Stimulated activated CD4-positive, alpha-beta T cell treated with anti-CD3 and anti-CD28 coated beads, TNF-alpha, amount 100 ng/mL, for 1 hour (primary cell): ENCODE results near the gene SMC5.
A peak's percentile ranks its signal among the peaks of the same experiment; 100 is the strongest.
"Not testable (repeated sequence)": the region's sequence is repeated elsewhere in the genome, so short reads cannot be mapped to it uniquely, and the experiment has no call there.

ENCODE experiments used
- DNase-seq, 3 donors: peaks; one replicate each; pipeline ENCODE4 v3.0.0-alpha.2; 2020; ENCODE audit warnings: low read depth in 3 of 3, low spot score in 1 of 3

Gene SMC5

DNA sequence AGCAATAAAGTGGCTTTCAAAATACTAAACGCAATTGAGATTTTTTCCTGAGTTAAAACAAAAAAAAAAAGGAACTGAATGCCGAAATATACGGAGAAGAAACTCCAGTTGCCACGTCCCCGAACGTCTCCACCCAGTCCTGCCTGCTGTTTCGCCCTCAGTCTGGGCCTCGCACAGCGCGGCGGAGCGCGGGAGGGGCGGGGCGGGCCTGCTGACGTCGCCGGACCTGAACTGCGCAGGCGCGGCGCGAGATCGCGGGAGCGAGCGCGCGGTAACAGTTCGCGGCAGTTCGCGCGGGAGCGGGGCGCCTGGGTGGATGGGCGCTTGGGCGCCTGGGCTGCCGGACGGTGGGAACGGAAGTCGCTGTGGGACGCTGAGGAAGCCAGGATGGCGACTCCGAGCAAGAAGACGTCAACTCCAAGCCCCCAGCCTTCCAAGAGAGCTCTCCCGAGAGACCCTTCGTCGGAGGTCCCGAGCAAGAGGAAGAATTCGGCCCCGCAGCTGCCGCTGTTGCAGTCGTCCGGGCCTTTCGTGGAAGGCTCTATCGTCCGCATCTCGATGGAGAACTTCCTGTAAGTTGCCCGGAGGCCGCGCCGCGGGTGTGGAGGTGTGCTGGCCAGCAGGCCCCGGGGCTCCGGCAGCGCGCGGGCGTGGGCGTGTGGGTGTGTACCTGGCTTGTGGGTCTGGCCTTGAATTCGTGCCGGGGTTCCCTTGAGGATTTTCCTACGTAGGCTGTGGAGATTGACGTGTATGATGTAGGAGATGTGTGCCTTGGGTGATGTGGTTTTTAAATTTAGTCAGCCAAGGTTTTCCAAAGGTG lies at the start of gene SMC5:
TSS of gene SMC5 (plus strand) at position 287 of the 820 bp plus-strand sequence. CDS start at position 388, 101 bp downstream.
- peak; percentile 62 to 85 (median 82) for DNase-seq

DNA sequence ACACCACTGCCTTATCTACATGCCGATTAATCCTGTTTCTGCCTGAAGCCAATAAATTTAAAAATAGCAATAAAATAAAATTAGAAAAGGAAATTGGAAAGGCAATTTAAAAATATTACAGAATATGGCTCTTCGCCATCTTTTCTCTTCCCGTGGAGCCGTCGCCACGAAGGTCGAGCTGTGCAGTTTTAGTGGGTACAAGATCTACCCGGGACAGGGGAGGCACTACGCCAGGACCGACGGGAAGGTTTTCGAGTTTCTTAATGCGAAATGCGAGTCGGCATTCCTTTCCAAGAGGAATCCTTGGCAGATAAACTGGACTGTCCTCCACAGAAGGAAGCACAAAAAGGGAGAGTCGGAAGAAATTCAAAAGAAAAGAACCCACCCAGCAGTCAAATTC lies 41.7 kb upstream of the SMC5 start:
- DNase-seq = no peak

DNA sequence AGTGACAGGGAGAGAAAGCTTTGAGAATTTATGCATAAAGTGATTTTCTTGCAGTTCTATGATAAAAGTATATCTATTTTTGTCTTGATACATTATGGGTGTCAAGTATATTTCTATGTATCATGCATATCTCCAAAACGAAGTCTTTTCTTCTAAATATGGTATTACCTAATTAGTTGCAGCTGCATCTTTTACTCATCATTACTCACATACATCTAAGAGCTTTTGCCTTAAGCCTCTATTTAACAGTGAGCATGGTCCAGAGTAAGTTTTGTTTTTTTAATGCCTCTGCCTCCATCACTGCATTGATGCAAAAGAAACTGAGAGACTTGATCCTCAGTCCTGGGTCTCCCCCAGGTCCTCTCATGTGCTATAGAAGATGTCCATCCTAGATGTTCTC lies 40.0 kb upstream of the SMC5 start:
- no peak for DNase-seq

DNA sequence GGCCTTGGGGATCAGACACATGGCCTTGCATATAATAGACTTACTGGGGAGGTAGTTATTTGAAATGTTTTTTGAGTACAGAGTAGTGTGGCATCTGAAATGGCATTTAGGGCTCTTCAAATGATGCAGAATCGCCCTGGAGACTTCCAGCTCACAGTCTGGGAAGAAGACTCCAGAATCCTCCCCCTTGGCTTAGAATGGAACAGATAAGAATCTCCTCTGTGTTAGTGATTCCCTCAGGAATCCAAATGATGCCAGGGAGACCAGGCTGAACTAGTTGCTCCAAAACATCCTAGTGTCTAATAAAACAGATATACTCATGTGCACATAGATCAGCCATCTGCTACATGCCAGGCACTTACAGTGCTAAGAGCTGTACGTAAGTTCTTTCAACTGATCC lies 38.6 kb upstream of the SMC5 start:
- DNase-seq = no peak

DNA sequence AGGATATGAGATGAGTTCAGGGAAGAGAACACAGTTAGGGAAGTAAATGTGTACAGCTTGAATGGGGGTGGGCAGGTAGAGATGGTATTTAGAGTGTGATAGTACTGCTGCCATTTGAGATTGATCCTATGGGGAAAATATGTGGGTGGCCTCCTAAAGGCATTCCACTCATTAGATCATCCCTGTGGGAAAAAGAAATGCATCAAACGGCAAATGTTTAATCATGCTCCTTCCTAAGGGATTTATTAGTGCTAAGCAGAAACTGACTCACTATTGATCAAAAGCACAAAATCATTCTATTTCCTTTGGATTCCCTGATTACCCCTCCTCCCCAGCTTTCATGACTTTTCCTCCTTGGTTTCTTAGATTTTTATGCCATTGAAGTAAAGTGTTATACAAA lies 36.4 kb upstream of the SMC5 start:
- DNase-seq = no peak

DNA sequence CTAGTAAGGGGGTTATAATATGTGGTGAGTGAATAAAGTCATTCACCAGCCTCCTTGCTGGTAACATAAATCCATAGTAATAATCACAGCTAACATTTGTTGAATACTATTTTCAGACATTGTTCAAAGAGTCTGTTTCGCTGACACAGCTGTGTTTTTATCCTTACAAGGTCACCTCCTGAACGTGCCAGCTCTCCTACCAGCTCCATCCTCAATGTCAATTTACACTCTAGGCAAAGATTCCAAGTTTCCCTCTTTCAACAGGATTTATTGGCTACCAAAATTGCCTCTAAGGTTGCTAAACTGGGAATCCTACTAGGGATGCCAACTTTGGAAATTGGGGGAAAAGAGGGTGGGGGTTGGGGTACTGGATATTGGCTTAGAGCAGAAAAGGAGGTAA lies 30.7 kb upstream of the SMC5 start:
- no peak for DNase-seq

DNA sequence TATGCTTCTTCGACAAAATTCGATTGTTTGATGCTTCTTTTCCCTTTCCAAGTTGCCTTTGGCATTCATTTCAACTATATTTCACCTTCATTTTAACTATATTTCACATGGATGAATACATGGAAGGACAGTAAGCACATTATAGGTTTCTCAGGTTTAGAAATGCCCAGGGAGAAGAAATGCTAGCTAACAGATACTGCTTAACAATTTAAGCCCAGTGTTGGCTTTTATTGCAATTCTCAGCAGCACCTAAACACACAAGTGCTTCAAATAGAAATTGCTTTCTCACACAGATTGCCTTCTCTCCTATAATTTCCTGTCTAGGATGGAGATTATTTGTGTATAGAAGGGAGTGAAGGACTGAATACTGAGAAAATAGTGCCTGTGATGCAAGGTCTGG lies 30.2 kb upstream of the SMC5 start:
- no peak for DNase-seq

DNA sequence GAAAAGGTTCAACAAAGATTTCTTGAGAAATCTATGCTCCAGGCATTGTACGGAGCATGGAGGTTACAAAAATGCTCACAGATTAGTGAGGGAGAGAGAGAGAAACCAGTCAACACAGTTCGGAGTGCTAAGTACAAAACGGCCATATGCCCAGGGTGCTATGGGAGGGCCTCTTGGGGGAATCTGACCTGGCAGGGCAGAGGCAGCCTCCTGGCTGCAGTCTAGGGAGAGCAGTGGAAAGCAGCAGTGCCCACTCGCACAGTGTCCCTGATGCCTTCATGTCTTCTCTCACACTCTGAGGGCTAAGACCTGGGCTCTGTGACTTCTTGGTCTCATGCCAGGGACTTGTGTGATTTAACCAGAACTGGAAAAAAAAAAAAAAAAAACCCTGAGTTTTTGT lies 29.8 kb upstream of the SMC5 start:
- DNase-seq = no peak

DNA sequence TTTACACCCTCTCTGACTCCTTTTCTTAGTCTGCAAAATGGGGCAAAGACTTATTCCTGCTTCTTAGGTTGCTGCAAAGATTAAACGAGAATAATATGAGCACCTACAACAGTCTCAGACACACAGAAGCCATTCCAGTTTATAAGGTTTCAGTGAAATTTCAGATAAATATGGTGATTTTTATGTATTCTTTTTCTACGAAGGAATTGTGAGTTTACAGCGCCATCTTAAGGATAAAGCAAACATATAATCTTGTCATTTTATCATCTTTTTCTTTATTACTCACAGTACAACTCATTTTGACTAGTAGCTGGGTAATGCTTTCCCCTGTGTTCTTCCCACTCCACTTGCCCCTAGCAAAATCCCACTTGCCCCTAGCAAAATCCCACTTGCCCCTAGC lies 29.2 kb upstream of the SMC5 start:
- no peak for DNase-seq

DNA sequence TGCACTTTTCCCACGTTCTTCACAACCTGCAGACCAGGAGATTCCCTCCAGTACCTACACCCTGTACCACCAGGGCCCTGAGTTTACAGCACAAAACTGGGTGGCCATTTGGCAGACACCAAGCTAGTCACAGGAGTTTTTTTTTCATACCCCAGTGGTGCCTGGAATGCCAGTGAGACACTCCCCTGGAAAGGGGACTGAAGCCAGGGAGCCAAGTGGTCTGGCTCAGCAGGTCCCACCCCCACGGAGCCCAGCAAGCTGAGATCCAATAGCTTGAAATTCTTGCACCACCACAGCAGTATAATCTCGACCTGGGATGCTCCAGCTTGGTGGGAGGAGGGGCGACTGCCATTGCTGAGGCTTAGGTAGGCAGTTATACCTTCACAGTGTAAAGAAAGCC lies 26.3 kb upstream of the SMC5 start:
- DNase-seq = no peak

DNA sequence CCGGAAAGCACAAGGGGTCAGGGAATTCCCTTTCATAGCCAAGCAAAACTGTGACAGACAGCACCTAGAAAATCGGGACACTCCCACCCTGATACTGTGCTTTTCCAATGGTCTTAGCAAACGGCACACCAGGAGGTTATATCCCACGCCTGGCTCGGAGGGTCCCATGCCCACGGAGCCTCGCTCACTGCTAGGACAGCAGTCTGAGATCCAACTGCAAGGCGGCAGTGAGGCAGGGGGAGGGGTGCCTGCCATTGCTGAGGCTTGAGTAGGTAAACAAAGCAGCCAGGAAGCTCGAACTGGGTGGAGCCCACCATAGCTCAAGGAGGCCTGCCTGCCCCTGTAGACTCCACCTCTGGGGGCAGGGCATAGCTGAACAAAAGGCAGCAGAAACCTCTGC lies 24.6 kb upstream of the SMC5 start:
- DNase-seq = not testable (repeated sequence)

DNA sequence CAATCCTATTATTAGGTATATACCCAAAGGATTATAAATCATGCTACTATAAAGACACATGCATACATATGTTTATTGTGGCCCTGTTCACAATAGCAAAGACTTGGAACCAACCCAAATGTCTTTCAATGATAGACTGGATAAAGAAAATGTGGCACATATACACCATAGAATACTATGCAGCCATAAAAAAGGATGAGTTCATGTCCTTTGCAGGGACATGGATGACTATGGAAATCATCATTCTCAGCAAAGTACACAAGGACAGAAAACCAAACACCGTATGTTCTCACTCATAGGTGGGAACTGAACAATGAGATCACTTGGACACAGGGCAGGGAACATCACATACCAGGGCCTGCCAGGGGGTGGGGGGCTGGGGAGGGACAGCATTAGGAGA lies 12.8 kb upstream of the SMC5 start:
- not testable (repeated sequence) for DNase-seq

DNA sequence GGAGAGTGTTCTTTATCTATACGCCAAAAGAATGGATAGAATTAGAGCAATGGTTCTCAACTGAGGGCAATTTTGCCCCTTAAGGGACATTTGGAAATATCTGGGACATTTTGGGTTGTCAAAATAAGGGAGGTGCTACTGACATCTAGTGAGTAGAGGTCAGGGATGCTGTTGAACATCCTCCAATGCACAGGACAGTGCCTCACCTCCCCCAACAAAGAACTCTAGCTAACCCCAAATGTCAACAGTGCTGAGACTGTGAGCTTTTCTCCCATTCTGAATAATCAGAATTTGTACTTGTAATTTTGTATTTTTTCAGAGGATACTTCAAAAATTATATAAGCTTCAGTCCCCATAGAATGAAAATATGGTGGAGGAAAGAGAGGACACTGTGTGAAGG lies 8.6 kb upstream of the SMC5 start:
- DNase-seq = no peak

DNA sequence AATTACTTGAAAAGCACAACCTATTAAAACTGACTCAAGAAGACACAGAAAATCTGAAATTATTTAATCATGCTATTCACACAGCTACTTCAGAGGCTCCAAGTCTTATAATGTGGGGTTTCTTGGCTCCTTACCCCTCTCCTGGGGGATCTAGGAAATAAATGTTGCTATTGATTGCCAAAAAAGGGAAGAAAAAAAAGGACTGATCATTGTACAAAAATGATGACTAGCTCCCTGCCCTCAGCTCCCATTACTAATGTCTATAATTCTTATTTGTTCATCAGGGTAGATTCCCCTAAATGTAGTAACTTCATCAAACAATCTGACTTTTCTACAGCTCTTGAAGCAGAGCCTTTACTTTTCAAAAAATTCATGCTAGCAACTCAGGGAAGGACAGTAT lies 3.3 kb upstream of the SMC5 start:
- no peak for DNase-seq

DNA sequence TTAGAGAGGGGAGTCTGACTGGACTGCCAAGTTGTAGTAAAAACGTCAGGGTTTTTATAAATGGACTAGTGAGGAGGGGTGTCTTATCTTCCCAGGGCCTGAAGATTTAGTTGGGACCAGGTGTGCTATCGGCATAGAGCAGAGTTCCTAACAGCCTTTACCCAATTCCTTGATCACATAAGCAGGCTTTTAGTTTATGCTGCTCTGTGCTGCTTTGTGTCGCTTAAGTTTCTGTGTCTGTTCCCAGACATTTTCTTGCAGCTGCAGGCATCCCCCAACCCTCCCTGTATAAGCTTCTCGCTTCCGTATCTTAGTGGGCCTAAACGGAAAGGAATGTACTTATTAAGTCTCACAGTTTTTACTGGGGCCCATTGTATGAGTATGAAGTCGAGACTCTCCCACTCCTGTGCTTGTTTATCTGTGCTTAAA lies 2.6 kb upstream of the SMC5 start:
- DNase-seq = no peak

DNA sequence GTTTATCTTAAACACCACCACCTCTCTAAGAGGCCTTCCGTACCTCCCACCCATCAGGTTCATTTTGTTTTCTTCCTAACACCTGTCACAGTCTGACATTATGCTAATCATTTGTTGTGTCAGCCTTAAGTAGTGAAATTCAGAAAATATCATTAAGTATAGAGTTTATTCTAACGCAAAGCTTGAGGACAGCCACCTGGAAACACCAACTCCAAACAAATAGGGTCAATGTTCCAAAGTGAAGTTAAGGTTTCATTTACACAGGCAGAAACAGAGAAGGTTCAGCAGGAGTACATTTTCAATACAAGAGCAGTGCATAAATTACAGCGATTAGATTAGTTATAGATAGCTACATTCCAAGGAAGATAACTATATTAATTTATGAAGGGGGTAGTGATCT lies 1.3 kb upstream of the SMC5 start:
- no peak for DNase-seq

DNA sequence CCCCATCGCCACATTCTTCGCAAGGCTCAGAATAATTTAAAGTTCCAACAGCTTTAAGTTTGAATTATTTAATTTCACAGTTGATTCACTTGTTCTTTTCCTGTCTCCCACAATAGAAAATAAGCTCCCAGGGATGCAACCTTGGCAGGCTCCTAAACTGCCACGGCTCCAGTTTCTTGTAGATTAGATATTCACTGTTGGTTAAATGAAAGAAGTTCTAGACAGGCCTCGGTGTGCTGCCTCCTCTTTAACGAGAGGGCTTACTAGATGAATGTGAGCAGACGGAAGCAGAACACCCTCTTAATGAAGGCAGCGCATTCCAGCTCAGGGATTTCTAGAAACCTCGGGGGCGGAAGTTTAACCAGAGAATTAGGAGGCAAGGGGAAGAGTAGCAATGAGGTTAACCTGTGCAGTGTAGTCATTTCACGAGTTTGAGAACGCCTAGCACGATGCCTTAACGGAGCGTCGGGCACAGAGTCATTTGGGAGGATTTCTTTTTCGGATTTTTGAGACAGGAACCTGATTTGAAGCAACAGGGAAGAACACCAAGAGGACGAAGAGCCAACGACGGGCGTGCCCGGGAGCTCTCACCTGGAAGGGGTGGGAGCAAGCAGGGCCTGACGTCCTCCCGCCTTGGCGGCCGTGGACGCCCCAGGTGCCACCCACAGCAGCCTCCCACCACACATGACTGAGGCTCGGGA lies 637 bp upstream of the SMC5 start:
- no peak for DNase-seq

DNA sequence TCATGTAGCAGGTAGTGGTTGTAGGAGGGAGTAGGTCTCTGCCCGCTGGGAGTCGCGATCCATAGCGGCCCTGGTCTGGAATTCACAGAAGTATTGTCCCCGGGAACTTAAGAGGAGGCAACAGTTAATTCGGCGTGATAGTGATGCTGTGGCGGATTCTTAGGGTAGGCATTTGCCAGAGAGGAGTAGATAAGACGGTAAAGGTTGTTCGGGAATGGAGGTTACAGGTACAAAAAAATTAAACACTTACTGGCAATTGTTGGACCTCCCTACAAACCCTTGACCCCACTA lies 679 bp downstream of the SMC5 start:
- no peak for DNase-seq

DNA sequence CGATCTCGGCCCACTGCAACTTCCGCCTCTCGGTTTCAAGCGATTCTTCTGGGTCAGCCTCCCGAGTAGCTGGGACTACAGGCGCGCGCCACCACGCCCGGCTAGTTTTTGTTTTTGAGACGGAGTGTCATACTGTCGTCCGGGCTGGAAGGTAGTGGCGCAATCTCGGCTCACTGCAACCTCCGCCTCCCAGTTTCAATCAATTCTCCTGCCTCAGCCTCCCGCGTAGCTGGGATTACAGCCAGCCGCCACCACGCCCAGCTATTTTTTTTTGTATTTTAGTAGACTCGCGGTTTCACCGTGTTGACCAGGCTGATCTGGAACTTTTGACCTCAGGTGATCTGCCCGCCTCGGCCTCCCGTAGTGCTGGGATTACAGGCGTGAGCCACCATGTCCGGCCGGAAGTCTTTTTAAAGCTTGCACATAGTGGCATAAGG lies 1.2 kb downstream of the SMC5 start:
- DNase-seq = no peak

DNA sequence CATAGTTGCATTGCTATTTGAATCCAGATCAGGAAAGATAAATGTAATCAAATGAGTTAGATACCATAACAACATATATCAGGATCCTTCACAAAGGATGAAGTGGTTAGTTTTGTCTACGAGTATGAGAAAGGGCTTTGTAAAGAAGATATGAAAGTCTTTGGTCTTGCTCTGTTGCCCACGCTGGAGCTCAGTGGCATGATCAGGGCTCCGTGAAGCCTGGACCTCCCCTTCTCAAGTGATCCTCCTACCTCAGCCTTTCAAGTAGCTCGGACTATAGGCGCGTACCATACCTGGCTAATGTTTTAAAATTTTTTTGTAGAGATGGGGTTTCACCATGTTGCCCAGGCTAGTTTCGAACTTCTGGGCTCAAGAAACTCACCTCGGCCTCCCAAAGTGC lies 1.8 kb downstream of the SMC5 start:
- DNase-seq = no peak

DNA sequence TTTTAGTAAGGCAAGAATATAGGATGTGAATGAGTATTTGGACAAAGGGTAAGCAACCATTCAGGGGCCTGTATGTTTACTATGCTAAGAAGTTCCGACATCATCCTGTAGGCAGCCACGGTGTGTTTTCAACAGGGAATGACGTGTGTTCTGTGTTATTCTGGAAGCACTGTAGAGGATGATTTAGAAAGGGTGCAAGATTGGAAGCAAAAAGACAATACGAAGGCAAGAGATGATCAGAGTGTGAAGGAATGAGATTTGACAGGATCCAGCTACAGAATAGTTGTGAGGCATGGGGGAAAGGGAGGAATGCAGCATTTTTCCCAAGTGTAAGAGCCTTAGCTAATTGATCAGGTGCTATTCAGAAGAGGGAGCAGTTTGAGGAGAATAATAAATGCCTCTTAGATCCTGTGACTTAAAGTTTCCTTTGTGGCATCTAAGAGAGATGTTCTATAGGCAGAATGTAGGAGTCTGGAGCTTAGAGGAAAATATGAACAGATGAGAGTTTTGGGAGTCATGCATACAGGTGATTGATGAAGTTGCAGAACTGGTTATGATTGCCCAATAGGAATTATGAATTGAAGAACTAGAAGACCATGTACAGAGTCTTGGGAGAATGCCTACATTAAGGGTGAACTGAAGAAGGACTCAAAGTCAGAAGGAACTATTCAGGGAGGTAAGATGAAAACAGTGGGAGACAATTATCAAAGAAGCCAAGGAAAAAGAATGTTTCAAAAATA lies 2.5 kb downstream of the SMC5 start:
- DNase-seq = no peak

DNA sequence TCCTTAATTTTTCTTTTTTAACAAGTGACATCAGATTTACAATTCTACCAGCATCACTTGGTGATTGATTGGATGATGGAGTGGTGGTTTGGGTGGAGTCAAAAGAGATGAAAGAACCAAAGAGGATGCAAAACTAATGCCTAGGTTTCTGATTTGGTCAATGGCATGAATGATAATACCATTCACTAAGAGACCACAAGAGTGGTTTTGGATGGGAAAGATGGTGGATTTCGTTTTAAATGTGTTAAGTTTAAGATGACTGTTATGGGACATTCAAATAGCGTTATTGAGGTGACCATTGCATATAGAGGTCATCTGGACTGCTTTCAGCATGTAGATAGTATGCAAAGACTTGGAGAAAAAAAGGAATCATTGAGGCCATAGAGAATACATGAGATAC lies 3.6 kb downstream of the SMC5 start:
- DNase-seq = no peak
